Cerebellar cortex (tissue), 1 donor: ENCODE measurements around the gene SNED1.
"Not testable (repeated sequence)": the region's sequence is repeated elsewhere in the genome, so short reads cannot be mapped to it uniquely, and the experiment has no call there.

Experiments used
- DNase-seq: peaks from one replicate; pipeline ENCODE4 v3.0.0-alpha.2; 2015; ENCODE audit warnings: low spot score

SNED1 gene

DNA sequence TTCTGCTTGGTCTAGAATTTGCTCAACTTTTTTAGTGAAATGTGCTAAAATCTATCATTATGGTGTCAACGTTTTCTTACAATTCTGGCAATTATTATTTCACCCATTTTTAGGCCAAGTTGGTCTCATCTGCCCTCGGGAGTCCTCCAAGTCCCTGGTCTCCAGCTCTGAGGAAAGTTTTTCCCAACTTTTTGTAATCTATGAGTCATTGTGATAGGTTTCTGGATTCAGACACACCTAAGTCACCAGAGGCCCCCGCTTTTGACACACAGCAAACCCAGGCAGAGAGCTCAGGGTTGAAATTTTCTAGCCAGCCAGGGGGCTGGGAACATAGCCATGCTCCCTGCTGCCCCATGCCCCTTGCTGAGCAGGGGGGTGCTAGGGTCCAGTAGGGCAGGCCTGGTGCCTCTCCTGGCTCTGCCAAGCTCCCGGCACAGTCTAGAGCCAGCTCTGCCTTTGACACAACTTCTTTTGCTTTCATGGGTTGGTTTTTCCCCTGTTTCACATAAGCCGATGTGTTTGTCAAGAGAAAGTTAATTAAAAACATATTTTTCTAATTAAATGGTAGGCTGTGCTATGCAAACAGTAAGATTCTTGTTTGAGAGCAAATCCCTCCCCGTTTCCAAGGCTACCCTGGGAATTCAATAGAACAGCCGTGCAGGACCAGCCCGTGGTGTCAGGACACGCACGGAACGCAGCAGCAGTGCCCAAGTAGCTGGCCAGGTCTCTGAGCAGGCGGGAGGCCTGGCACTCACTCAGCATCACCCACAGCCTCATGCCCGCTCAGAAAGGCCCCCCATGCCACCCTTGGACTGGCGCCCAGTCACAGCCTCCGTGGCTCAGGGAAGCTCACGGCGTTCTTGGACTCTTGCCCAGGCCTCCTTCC lies 25.5 kb upstream of the SNED1 start:
- peak; percentile 9 for DNase-seq

DNA sequence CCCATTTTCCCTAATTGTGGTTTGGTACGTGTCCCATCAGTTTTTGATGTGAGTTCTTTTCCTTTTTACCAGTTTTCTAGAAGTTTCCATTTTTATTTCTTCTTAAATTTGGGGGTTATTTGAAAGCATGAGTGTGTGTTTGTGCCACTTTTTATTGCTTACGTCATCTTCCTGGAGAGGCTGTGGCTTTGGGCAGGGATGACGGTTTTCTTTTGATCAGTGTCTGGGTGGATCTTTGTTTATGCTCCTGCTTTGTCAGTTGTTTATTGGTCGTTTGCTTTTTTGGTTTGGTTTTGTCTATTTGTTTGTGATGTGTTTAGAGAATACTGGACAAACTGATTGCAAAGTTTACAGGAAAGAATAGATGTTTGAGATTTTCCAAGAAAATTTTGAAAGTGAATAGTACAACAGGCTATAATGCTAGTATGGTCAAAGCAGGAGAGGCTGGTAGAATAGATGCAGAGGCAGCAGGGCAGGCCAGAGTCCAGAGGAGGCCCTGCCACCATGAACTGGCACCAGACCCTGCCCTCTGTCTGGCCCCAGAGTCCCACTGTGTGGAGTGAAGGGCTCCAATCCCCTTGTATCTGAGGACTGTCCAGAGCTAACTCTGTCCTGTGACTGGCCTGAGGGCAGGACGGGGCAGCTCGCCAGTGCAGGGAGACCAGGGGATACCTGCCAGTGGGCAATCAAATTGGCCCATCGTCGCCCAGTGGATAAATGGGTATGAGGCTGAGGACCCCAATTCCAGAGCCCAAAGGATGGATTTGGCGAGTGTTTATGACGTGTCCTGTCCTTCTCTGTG lies 23.4 kb upstream of the SNED1 start:
- DNase-seq, result no peak

DNA sequence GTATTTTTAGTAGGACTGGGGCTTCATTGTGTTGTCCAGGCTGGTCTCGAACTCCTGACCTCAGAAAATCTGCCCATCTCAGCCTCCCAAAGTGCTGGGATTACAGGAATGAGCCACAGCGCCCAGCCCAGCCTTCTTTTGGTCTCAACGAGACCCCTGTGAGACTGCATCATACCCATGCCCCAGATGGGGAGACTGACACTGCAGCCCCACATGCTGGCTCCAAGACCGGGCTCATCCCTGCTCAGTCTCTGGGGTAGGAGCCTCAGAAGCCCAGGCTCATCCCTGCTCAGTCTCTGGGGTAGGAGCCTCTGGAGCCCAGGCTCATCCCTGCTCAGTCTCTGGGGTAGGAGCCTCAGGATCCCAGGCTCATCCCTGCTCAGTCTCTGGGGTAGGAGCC lies 22.5 kb upstream of the SNED1 start:
- not testable (repeated sequence) for DNase-seq

DNA sequence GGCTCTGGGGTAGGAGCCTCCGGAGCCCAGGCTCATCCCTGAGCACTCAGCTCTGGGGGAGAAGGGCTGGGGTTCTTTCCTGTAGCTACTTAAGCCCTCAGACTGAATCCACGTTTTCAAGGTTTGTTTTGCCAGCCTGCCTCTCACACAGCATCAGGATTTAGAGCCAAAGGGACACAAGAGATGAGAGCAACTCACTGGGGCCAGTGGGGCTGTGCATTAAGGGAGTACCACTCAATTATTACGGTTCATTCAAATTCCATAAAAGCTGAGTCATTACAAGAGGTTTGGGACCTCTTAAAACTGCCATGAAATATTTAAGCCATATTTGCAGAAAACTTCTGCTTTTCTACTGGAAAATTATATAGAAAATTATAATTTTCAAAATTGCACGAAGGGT lies 17.1 kb upstream of the SNED1 start:
- DNase-seq, result no peak

DNA sequence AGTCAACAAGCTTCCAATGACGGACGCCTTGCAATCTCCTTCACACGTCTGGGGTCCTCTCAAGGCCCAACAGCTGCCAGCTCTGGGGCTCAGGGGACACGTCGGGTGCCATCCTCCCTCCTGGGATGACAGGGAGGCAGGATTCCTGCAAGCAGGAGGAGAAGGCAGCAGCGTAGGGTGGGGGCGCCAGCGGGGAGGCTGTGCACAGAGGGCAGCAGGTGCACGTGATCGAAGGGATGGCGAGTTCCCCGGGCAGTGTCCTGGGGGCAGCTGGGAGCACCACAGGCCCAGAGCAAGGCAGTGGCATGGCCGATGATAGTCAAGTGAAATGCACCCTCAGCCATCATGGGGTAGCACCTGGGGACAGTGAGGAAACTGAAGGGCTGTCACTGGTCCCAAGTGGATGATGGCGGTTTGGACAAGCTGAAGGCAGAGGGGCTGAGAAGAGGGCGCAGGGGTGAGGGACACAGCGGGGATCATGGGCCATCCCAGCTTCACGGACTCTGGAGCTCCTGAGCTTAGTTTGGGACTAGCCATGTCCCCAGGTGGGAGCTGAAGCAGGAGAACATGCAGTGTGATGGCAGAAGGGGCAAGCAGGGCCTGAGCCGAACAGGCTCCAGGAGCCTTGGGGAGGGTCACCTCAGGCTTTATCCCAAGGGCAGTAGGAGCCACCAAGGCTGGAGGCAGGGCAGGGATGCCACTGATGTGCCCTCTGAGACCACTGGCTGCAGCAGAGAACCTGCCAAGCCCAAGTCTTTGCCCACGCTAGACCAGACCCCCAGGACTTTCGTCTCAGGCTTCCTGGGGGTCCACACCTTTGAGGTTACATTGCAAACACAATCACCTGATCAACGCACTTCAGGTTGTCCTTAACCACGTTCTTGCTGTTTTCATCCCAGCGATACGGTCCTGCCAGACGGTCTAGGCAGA lies 16.3 kb upstream of the SNED1 start:
- DNase-seq, result no peak

DNA sequence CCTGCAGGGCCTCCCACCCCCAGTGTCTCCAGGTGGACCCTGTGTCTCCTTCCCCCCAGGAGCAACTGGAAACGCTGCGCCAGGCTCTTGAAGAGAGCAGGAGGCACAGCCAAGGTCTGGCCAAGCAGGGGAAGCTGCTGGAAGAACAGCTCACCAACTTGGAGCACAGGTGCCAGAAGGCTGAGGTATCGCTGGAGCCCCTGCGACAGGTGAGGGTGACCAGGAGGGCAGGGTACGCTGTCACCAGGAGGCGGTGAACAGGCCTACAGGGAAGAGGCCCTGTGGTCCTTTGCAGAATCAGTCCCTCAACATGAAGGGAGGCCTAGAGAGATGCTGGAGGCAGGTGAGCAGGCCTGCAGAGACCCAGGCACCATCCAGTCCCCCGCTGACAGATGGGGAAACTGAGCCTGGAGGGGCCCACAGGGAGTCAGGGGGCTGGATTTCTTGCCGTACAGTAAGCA lies 15.6 kb upstream of the SNED1 start:
- no peak for DNase-seq

DNA sequence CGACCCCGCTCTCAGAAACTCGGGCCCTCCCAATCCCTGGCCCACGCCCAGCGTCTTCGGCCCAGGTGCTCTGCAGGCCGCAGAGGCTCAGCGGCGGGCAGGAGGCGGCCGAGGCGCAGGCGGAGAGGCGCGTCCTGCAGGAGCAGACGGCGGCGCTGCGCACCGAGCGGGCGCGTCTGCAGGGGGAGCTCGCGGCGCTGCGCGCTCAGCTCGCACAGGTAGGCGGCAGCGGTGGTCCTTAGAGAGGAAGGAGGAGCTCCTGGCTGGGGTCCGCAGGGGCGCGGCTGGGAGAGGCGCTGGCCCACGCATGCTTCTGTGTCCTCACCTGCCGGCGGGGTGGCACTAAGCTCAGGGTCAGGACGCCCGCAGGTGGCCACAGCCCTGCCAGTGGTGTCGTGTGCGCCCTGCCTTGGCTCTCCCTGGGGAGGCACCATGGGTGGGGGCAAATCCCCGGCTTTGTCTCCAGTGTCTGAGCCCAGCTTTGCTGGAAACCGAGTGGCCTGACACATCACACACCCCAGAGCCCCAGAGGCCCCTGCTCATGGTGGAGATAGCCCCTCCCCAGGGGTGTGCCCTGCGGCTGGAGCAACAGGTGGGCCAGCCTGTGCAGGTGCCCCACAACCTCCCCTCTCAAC lies 14.9 kb upstream of the SNED1 start:
- peak; percentile 31 for DNase-seq

DNA sequence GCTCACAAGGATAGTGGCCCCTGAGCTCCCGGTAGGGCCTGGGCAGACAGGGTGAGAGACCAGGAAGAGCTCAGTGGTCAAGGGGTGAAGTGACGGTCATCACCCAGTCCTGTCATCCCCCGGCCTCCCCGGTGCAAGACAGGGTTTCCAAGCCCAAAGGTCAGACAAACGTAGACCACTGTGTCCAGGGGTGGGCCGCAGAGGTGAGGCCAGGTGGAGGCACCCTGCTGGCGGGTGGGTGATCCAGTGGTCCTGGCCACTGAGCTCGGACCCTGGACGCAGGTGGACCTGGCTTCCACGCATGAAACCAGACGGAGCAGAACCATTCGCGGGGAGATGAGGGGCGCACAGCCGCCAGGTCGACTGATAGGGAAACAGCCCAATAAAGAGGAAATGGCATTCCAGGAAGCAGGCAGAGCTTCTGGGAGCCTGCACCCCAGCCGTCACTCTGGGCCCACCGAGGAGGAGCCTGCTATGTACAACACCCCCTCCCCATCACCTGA lies 14.4 kb upstream of the SNED1 start:
- DNase-seq, result no peak

DNA sequence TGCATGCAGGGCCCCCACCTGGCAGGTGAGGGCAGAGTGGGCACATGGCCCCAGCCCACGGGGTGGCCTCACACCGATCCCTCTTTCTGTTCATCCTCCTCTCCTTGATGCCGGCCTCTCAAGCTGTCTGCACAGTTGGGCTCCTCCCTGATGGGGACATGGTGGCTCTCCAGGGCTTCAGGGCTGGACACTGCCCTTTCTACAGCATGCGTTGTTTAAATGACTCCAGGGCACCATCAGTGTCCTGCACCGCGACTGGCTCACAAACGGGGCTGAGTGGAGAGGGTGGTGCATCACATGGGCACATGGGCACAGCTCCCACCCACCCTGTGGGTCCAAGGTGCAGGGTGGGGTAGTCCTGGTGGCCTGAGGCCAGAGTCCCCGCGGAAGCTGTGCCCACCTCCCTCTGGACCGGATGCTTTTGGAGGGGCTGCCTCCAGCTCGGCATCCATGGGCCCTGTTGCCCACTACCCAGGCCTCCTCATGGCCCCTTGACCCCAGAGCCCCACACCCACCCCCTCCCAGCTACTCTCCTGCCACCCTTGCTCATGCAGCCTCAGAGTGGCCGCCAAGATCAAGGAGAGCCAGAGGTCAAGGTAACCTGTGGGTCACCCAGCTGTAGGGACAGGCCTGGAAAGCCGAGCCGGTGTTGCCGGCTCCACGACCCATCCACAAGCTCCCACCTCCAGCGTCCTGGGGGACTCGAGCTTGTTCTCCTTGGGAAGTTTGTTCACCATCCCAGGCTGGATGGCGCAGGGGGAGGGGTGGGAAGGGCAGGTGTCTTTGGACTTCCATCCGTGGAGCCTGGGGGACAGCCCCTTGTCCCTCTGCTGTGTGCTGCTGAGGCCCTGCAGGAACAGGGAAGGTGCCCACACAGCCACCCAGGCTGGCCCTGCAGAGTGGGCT lies 12.3 kb upstream of the SNED1 start:
- DNase-seq, result no peak

DNA sequence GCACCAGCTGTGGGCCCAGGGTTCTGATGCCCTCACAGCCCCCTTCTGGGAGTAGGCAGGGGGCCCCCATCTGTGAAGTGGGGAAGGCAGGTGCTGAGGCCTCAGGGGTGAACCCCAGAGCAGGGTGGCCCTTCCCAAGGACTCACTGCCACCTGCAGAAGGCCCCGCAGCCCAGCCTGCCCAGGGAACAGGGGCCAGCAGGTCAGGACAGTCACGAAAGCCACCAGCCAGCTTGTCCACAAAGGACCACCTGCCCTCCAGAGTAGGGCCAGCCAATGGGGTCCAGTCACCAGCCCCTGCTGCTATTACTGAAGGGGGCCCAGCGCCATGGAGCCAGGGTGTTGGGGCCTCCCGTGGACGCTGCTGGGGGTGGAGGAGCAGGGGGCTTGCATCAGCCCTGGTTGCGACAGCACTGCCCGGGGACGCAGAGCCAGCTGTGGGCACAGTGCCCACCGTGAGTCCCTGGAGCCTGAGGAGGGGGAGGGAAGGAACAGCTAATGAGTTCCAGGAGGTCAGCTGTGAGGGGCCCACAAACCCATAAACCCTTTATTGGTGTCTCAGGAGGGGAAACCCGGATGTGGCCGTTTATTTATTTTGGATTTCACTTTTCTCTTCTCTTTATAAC lies 11.5 kb upstream of the SNED1 start:
- no peak for DNase-seq

DNA sequence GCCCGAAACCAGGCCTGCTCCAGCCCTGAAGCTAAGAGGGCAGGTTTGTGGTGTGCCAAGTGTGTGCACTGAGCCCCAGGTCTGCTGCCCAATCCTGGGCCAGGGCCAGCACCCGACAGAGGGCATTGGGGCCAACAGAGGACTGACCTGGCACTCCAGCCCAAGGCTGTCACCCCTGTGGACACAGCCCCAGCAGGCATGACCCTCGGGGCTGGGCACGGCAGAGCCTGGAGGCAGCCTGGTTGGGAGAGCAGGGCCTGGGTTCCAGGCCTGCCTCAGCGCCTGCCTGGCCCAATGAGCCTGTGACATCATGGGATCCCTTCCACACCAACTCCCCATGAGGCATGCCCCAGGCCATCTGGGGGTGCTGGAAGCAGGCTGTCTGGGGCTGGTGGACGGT lies 10.8 kb upstream of the SNED1 start:
- DNase-seq, result no peak

DNA sequence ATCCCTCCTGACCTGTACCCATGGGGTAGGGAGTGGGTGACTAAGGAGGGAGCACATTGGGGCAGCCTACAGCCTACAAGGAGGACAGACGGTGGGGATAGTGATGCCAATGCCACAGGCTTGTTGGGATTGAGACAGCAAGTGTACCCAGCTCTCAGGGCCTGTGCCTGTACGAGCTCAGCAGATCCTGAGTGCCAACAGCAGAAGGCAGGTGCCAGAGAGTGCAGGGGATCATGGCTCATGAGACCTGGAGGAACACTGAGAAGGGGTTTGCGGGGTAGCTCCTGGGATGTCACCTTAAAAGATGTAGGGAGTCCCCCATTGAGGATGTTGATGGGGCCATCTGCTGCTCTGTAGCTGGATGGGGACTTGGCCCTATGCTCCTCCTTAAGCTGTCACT lies 10.3 kb upstream of the SNED1 start:
- DNase-seq, result no peak

DNA sequence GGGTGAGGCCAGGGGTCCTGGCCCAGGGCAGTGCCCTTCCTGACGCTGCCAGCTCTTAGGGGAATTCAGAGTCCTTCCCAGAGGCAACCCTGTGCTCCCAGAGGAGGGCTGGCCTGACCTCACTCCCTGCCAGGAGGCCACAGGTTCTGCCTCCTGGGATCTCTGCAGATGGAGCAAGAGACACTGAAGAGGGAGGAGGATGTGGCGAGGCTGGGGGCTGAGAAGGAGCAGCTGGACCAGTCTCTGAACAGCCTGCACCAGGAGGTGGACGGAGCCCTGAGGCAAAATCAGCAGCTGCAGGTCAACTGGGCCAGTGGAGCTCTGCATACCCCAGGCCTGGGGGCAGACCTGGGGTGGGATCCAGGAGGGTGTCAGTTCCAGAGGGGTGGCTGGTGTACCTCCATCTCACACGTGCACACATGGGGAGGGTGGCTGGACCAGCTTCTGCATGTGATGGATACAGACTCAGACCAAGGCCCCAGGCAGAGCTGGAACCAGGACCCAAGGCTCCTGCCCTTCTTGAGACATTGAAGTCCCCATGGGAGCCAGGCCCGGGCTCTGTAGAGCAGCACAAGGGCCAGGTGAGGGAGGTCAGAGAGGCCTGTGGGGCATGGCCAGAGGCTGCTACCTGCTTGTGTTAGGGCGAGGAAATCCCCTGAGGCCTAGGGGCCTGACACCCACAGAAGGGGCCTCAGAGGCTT lies 9.7 kb upstream of the SNED1 start:
- no peak for DNase-seq

DNA sequence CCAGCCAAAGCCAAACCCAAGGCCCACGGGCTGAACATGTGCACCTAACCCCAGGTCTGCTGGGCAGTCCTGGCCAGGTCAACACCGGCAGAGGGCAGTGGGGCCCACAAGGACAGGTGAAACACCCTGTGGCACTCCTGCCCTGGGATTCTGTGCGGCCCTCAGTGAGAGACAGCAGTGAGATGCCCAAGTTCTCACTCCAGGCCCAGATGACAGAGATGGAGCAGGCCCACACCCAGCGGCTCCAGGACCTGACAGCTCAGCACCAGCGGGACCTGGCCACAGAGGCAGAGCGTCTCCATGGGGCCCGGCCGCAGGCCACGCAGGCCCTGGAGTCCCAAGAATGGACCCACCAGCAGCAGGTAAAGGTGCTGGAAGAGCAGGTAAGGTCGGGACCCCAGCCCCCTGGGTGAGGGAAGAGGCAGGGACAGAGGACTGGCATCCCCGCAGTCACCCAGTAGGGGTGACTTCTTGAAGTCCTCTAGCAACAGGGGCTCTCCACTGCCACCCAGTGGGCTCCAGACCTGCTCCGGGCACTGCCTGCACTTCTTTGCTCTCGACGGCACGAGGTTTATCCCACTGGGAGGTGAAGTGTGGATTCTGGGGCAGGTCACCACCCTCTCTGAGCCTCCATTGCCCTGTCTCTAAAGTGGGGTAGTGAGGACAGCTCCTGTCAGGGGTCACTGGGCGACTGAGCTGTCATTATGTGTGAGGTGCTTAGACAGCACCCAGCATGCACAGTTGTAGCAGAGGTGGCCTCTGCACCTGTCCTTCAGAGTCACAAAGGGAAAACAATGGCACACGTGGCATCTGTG lies 8.8 kb upstream of the SNED1 start:
- no peak for DNase-seq

DNA sequence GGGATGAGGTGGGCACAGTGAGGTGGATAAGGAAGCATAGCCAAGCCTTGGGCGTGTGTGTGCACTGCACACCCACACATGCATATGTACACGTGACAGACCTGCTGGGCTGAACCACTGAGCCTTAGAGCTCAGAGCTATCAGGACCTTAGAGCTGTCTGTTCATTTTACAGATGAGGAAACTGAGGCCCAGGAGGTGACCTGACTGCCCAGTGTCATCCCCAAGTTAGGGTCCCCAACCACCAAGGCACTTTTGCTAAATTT lies 8.2 kb upstream of the SNED1 start:
- no peak for DNase-seq

DNA sequence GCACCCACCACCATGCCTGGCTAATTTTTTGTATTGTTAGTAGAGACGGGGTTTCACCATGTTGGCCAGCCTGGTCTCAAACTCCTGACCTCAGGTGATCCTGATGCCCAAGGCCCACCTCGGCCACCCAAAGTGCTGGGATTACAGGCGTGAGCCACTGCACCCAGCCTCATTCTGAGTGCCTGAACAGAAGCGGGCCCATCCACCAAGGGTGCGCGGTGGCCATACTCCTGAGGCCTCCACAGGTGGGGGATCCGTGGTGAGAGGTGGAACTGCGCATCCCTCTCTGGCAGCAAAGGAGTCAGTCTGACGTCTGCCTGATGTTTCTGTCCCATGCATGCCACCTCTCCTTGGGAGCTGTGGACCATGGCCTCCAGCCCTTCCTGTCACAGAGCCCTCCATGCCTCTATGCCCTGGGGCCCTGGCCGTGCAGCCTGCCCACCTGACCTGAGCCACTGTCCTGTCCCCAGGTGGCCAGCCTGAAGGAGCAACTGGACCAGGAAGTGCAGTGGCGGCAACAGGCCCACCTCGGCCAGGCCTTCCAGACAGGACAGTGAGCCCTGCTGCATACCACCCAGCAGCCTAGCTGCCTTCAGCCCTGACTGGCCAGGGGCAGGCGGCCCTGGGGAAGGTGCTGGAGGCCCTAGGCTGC lies 7.6 kb upstream of the SNED1 start:
- no peak for DNase-seq

DNA sequence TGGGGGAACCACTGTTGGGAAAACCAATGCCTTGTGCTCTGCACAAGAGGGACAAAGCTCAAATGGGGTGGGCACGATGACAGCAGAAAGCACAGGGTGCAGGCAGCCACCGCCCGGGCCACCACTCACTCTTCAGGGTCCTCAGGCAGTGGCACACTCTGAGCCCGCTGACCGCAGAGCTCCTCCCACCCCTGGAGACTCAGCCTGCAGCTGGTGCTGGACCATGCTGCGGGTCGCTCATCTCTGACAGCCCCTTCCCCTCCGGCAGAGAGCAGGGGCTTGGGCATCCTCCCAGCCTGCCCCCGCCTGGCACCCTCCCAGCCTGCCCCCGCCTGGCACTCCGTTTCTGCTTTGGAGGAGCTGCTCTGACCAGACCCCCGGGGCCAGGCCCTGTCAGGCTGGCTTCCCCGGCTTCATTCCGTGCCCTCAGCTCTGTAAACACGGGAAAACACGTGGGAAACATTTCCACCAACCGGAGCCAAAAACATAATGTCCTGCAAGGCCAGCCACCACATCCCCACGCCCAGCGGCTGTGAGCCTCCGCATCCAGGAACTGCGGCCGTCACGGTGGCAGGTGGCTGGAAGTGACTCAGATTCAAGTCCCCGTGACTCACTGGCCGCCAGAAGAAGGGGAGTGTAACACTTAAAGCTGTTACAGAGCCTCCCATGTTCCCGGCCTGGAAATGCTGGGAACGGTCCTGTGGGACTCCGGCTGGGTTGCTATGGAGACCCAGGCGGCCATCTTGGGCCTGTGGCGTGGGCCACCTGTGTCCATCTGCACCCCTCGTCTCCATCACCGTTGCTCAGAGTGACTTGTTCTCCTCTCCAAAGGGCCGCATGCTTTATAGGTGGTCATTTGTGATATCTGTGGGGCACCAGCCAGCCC lies 6.8 kb upstream of the SNED1 start:
- DNase-seq, result peak; percentile 74
